Measurements from ENCODE around the gene PLCG2.

Gene PLCG2

GRCh38 chr16:81855552-81856153 is 76.6 kb downstream of the PLCG2 start:
- no peak overlapping the region for H3K27ac Mint-ChIP-seq
- peaks cover 13% of the 10 kb centered on the region for H3K4me1 Mint-ChIP-seq
- no peaks in the 10 kb centered on the region for H3K9me3 Mint-ChIP-seq
- DNase-seq (ENCODE audit: low spot score in 2 of 2) = no peak
- H3K4me3 Mint-ChIP-seq = no peak overlapping the region
- H3K36me3 Mint-ChIP-seq = peaks cover 7% of the 10 kb centered on the region
- ATAC-seq = no peak

DNA sequence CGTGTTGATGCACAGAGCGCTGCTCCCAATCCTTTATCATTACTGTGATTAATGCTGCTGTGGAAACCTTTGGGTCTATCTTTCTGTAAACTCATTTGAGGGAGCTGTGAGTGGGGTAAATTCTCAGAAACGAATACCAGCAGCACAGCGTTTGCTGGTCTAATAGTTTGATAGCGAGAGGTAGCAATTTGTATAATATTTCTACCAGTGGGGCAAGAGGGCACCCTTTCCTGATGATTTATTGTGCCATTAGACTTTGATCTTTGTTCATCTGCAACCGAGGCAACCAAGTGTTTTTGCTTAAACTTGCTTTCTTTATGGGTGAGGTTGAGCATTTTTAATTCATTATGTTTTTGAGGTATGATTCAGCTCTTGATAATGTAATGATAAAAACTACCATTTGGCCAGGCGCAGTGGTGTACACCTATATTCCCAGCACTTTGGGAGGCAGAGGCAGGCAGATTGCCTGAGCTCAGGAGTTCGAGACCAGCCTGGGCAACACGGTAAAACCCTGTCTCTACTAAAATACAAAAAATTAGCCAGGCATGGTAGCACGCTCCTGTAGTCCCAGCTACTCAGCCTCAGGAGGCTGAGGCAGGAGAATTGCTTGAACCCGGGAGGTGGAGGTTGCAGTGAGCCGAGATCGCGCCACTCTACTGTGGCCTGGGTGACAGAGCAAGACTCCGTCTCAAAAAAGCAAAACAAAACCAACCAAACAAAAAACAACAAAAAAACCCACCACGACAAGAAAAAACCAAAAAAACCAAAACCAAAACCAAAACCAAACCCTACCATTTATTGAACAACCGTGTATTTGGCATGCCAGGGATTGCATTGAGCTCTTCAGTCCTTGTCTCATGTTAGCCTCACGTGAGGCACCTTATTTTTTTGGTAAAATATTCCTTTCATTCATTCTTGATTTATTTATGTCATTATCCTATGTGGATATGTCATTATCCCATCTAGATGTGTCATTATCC is 81.5 kb downstream of the PLCG2 start:
- DNase-seq (ENCODE audit: low spot score in 2 of 2) = no peak
- Mint-ChIP-seq H3K36me3 (peaks cover 7% of the 10 kb centered on the region), H3K27ac (peak overlapping the region; percentile 35), H3K4me1 (peaks cover 14% of the 10 kb centered on the region), H3K9me3 (no peaks in the 10 kb centered on the region), H3K4me3 (peak overlapping the region; percentile 27)
- no peak for ATAC-seq

GRCh38 chr16:81861503-81861902 is 82.4 kb downstream of the PLCG2 start:
- Mint-ChIP-seq H3K4me3 (peak overlapping the region; percentile 27), H3K36me3 (peaks cover 7% of the 10 kb centered on the region), H3K9me3 (no peaks in the 10 kb centered on the region), H3K4me1 (peaks cover 14% of the 10 kb centered on the region), H3K27ac (peak overlapping the region; percentile 35)
- ATAC-seq (peak; percentile 91), DNase-seq (ENCODE audit: low spot score in 2 of 2) (no peak)

- peaks cover 7% of the 10 kb centered on the region for H3K36me3 Mint-ChIP-seq
- ATAC-seq (no peak), DNase-seq (ENCODE audit: low spot score in 2 of 2) (no peak)
- no peak overlapping the region for H3K4me3 Mint-ChIP-seq
- H3K9me3 Mint-ChIP-seq = no peaks in the 10 kb centered on the region
- peak overlapping the region; percentile 35 for H3K27ac Mint-ChIP-seq
- peaks cover 14% of the 10 kb centered on the region for H3K4me1 Mint-ChIP-seq
Measured at GRCh38 chr16:81861915-81862314, 82.8 kb downstream of the PLCG2 start.

DNA sequence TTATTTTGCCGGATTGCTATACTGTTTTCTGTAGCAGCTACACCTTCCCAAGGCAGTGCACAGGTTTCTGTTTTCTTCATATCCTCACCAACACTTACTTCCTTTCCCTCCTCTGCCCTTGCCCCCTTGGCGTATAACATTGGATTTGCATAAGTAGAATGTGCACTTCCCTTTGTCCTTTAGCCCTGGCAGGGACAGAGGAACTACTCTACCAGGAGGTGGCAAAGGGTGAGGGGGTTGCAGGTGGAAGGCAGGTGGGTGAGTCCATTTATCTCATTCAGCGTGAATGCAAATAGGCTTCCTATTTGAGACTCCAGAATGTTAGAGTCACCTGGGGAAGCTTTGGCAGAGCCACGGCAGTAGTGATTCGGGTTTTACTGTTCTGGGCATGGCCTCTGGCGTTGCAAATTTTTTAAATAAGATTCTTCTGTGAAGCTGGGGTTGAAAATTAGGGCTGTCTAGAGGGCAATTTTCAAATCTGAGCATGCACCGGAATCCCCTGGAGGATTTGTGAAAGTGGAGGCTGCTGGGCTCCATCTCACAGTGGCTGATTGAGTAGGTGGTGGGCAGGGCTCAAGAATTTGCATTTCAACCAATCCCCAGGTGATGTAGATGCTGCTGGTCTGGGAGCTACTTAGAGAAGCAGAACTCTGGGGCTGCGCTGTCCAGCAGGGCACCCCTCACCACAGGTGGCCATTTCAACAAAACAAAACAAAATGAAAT is 84.7 kb downstream of the PLCG2 start:
- ATAC-seq (no peak), DNase-seq (ENCODE audit: low spot score in 2 of 2) (no peak)
- peaks cover 14% of the 10 kb centered on the region for H3K4me1 Mint-ChIP-seq
- H3K9me3 Mint-ChIP-seq = no peaks in the 10 kb centered on the region
- no peak overlapping the region for H3K4me3 Mint-ChIP-seq
- no peak overlapping the region for H3K27ac Mint-ChIP-seq
- H3K36me3 Mint-ChIP-seq = peaks cover 6% of the 10 kb centered on the region

DNA sequence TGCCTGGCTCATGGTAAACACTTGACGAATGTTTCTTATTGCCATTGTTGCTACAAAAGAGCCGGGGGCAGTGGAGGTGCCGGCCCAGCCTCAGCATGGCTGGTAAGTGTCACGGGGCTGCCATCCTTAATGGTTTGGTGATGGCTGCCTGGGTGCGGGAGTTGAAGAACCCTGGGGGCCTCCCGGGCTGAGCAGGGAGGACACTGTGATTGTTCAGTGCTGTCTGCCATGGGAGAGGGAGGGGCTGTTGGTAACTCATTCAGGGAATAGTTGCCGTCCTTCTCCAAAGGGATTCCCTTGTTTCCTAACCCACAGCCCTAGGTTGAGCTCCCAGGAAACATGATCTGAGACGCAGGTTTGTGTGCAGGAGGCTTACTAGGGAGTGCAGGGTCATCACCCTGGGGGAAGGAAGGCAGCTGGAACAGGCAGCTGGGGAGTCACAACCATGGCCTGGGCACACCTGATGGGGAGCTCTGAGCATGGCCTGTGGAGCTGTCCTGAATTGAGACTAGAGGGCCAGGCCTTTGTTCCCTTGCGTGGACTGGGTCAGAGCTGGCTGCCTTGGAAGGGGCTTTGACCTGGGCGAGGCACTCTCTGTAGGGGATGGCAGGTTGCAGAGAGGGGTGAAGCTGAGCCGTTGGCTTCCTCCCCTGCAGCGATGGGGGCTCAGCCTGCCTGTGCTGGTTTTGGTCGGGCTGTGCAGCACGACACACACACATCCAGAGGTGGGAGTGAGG is 85.7 kb downstream of the PLCG2 start:
- no peak for ATAC-seq
- Mint-ChIP-seq H3K4me3 (no peak overlapping the region), H3K36me3 (no peaks in the 10 kb centered on the region), H3K9me3 (no peaks in the 10 kb centered on the region), H3K4me1 (peaks cover 14% of the 10 kb centered on the region), H3K27ac (no peak overlapping the region)
- no peak for DNase-seq (ENCODE audit: low spot score in 2 of 2)

DNA sequence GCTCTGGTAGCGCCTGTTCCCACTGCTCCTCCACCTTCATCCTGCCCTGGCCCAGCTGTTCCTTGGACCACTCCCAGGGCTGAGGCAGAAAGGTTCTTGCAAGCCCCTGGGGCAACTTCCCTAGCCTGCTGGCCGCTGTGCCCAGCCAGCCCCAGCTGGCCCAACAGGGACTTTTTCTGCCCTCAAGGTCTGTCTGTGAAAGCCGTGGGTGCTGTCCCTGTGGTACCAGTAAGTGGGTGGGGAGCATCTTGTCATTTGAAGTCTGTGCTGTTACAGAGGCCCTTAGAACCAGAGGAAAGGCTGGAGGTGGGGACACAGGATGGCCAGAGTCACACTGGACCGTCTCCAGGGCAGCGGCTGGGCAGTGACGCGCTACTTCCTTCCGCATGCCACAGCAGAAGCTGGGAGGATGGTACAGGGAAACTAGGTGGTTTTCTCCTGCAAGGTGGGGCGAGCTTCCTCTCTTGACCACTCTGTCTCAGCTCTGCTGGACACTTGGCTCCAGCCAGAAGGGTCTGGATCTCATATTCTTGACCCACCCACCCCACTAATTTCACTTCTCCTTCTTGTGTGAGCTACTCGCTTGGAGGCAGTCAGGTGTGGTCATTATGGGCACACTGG is 87.8 kb downstream of the PLCG2 start:
- Mint-ChIP-seq H3K4me1 (no peaks in the 10 kb centered on the region), H3K36me3 (no peaks in the 10 kb centered on the region), H3K27ac (no peak overlapping the region), H3K4me3 (no peak overlapping the region), H3K9me3 (no peaks in the 10 kb centered on the region)
- DNase-seq (ENCODE audit: low spot score in 2 of 2) = no peak
- ATAC-seq = peak; percentile 58

GRCh38 chr16:81868057-81868748 is 89.1 kb downstream of the PLCG2 start:
- H3K36me3 Mint-ChIP-seq = no peaks in the 10 kb centered on the region
- DNase-seq (ENCODE audit: low spot score in 2 of 2) (no peak), ATAC-seq (no peak)
- no peak overlapping the region for H3K4me3 Mint-ChIP-seq
- H3K4me1 Mint-ChIP-seq = peaks cover 7% of the 10 kb centered on the region
- no peaks in the 10 kb centered on the region for H3K9me3 Mint-ChIP-seq
- no peak overlapping the region for H3K27ac Mint-ChIP-seq

DNA sequence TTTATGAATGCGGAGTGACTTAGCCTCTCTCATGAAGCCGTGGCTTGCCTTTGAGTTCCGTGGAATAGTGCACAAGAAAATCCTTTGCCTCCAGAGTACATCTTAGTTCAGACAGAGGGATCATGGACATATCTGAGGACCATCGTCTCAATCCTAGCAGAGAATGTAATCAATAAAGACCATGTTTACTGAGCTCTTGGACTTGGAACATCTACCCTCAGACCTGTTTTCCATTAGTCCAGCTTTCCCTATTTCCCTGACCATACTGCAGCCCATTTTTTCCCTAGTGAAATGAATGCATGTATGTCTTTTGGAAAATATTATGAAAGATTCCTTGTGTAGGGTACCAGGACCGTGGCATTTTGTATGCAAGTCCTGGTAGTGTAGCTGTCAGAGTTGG is 90.2 kb downstream of the PLCG2 start:
- Mint-ChIP-seq H3K9me3 (no peaks in the 10 kb centered on the region), H3K4me3 (no peak overlapping the region), H3K27ac (no peak overlapping the region), H3K36me3 (no peaks in the 10 kb centered on the region), H3K4me1 (peaks cover 7% of the 10 kb centered on the region)
- ATAC-seq (no peak), DNase-seq (ENCODE audit: low spot score in 2 of 2) (no peak)

GRCh38 chr16:81873206-81873605 is 94.1 kb downstream of the PLCG2 start:
- Mint-ChIP-seq H3K36me3 (no peaks in the 10 kb centered on the region), H3K27ac (no peak overlapping the region), H3K4me1 (peaks cover 7% of the 10 kb centered on the region), H3K9me3 (no peaks in the 10 kb centered on the region), H3K4me3 (no peak overlapping the region)
- ATAC-seq = no peak
- no peak for DNase-seq (ENCODE audit: low spot score in 2 of 2)

GRCh38 chr16:81873843-81874752 is 95.0 kb downstream of the PLCG2 start:
- no peaks in the 10 kb centered on the region for H3K36me3 Mint-ChIP-seq
- DNase-seq (ENCODE audit: low spot score in 2 of 2) (peak; percentile 41 to 82), ATAC-seq (peak; percentile 80)
- H3K9me3 Mint-ChIP-seq = no peaks in the 10 kb centered on the region
- peaks cover 7% of the 10 kb centered on the region for H3K4me1 Mint-ChIP-seq
- H3K4me3 Mint-ChIP-seq = no peak overlapping the region
- no peak overlapping the region for H3K27ac Mint-ChIP-seq

- H3K9me3 Mint-ChIP-seq = no peaks in the 10 kb centered on the region
- H3K27ac Mint-ChIP-seq = no peak overlapping the region
- peaks cover 7% of the 10 kb centered on the region for H3K4me1 Mint-ChIP-seq
- H3K36me3 Mint-ChIP-seq = no peaks in the 10 kb centered on the region
- DNase-seq (ENCODE audit: low spot score in 2 of 2) (no peak), ATAC-seq (no peak)
- no peak overlapping the region for H3K4me3 Mint-ChIP-seq
Measured at GRCh38 chr16:81875461-81875860, 96.4 kb downstream of the PLCG2 start.

DNA sequence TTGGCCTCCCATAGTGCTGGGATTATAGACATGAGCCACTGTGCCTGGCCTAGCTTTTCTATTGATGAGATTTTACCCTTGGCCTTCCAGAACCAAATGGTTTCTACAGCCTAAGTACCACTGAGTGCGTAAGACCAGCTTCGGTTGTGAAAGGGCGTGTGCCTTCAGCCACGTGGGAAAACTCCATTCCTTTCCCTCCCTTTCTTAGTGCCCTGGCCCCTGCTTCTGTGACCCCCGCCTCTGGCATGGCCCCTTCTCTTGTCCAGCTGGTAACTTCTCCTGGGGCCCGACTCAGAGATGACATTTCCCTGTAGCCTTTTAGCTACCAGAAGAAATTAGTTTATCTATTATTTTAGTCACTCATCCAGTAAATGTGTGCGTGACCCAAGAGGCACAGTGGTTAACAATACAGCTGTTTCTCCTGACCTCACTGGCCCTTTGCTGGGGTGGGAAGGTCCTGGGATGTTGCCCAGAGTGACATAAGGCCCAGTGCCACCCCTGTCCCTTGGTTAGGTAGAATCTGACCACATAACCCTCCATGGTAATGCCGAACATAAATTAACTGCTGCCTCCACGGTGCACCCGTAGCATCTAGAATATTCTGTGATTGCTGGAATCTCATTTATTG is 97.3 kb downstream of the PLCG2 start:
- ATAC-seq = no peak
- no peaks in the 10 kb centered on the region for H3K36me3 Mint-ChIP-seq
- no peak overlapping the region for H3K4me3 Mint-ChIP-seq
- no peak overlapping the region for H3K27ac Mint-ChIP-seq
- peaks cover 7% of the 10 kb centered on the region for H3K4me1 Mint-ChIP-seq
- no peaks in the 10 kb centered on the region for H3K9me3 Mint-ChIP-seq
- DNase-seq (ENCODE audit: low spot score in 2 of 2) = no peak
